HG02870 (cell line): ENCODE measurements around the gene PGP.

Experiments used
- ATAC-seq: cut with Tn5 transposase; IDR thresholded peaks from one replicate; pipeline ENCODE4 v1.9.1; 2021; ENCODE audit warnings: mild to moderate bottlenecking, moderate library complexity; ENCODE audit not compliant: unreplicated experiment

The PGP gene

GRCh38 chr16:2237493-2238149, 23.0 kb upstream of the PGP start:
- ATAC-seq, result no peak

- no peak for ATAC-seq
These were observed 22.5 kb upstream of the PGP start for GRCh38 chr16:2237102-2237482.

- no peak for ATAC-seq
These were observed 21.9 kb upstream of the PGP start, which contains the start of gene DNASE1L2 for GRCh38 chr16:2236337-2237101. TSS of gene DNASE1L2 (plus strand) at chr16:2236444. CDS start at chr16:2236817, 373 bp downstream.

- no peak for ATAC-seq
These were observed 21.2 kb upstream of the PGP start for GRCh38 chr16:2235695-2236336.

- ATAC-seq, result no peak
These were observed 20.6 kb upstream of the PGP start for GRCh38 chr16:2235234-2235651.

- no peak for ATAC-seq
These were observed 20.2 kb upstream of the PGP start for GRCh38 chr16:2234813-2235170.

- ATAC-seq, result no peak
These were observed 19.5 kb upstream of the PGP start for GRCh38 chr16:2233872-2234812.

- ATAC-seq, result no peak
These were observed 18.6 kb upstream of the PGP start for GRCh38 chr16:2233046-2233775.

GRCh38 chr16:2232094-2232990, 17.7 kb upstream of the PGP start:
- no peak for ATAC-seq

- ATAC-seq, result no peak
These were observed 16.6 kb upstream of the PGP start for GRCh38 chr16:2231016-2231931.

- ATAC-seq, result no peak
These were observed 15.7 kb upstream of the PGP start for GRCh38 chr16:2230376-2230775.

- ATAC-seq, result no peak
These were observed 15.1 kb upstream of the PGP start for GRCh38 chr16:2229632-2230250.

GRCh38 chr16:2229091-2229490, 14.5 kb upstream of the PGP start:
- no peak for ATAC-seq

- no peak for ATAC-seq
These were observed 13.7 kb upstream of the PGP start for GRCh38 chr16:2228161-2228824.

- no peak for ATAC-seq
These were observed 12.3 kb upstream of the PGP start for GRCh38 chr16:2226918-2227317.

- ATAC-seq, result no peak
These were observed 11.7 kb upstream of the PGP start for GRCh38 chr16:2226245-2226793.

- ATAC-seq, result peak; percentile 2
These were observed 9.4 kb upstream of the PGP start for GRCh38 chr16:2223942-2224486.
